SK-N-SH (cell line): ENCODE data around the gene TIMP2. TPM values are rescaled to one million over a fixed set of nuclear protein-coding genes. Genes with fewer than 3 reads are reported as not detected.

Experiments
- CTCF ChIA-PET: fragments of 300-600, 350-600 bp; formaldehyde crosslinking; extraction: SDS; loops from one replicate; lab custom pipeline; 2021; lab: Yijun Ruan, JAX
- POLR2A ChIA-PET: fragments of 350-600 bp; sonication (Branson Sonifier 250); formaldehyde crosslinking; extraction: SDS; loops from one replicate; lab custom pipeline; 2020; ENCODE audit warnings: antibody characterized with exemption, inconsistent platforms; lab: Yijun Ruan, JAX
- DNase-seq: peaks from one replicate; pipeline ENCODE4 v3.0.0; 2012
- H2AFZ ChIP-seq: fragments of 200-600 bp; sonication (generic); 2 replicates; pipeline ENCODE4 v1.8.1; 2016; ENCODE audit warnings: antibody characterized with exemption, mild to moderate bottlenecking, low read depth
- H3F3A ChIP-seq: fragments of 200-600 bp; sonication (generic); replicated peaks from 2 replicates; pipeline ENCODE3; 2016; ENCODE audit warnings: antibody characterized with exemption, mild to moderate bottlenecking; ENCODE audit not compliant: insufficient read depth
- H3K27ac ChIP-seq, 2 experiments: fragments of 200-500 bp in 1 of 2; fragments of 200-600 bp in 1 of 2; sonication (Bioruptor generic) in 1 of 2; sonication (generic), shearing (Covaris generic) in 1 of 2; 2 replicates each; pipeline versions ENCODE4 v1.5.1 to v1.6.1; 2014 to 2016; ENCODE audit warnings: low read depth in 2 of 2, inconsistent platforms in 1 of 2, low read length in 1 of 2, mild to moderate bottlenecking in 1 of 2, mixed read lengths in 1 of 2
- H3K27me3 ChIP-seq: fragments of 200-600 bp; sonication (generic), shearing (Covaris generic); 2 replicates; pipeline ENCODE4 v1.6.1; 2016; ENCODE audit warnings: mixed run types; ENCODE audit not compliant: insufficient read depth
- H3K36me3 ChIP-seq, 2 experiments: fragments of 200-500 bp in 1 of 2; fragments of 200-600 bp in 1 of 2; sonication (Bioruptor generic) in 1 of 2; sonication (generic) in 1 of 2; replicated peaks in 1 of 2; 2 replicates each; pipeline versions ENCODE3 to v1.5.1; 2014 to 2016; ENCODE audit warnings: low read length in 1 of 2, mild to moderate bottlenecking in 1 of 2; ENCODE audit not compliant: insufficient read depth in 2 of 2, control insufficient read depth in 1 of 2
- H3K4me1 ChIP-seq, 2 experiments: fragments of 200-500 bp in 1 of 2; fragments of 200-600 bp in 1 of 2; sonication (Bioruptor generic) in 1 of 2; sonication (generic), shearing (Covaris generic) in 1 of 2; 2 replicates each; pipeline versions ENCODE4 v1.5.1 to v1.6.1; 2014 to 2016; ENCODE audit warnings: low read depth in 1 of 2, low read length in 1 of 2, mixed run types in 1 of 2; ENCODE audit not compliant: insufficient read depth in 2 of 2, control insufficient read depth in 1 of 2
- H3K4me2 ChIP-seq: fragments of 200-600 bp; sonication (generic), shearing (Covaris generic); 2 replicates; pipeline ENCODE4 v1.6.1; 2017; ENCODE audit warnings: mixed run types
- H3K4me3 ChIP-seq, 2 experiments: fragments of 200-500 bp in 1 of 2; fragments of 200-600 bp in 1 of 2; sonication (Bioruptor generic) in 1 of 2; sonication (generic), shearing (Covaris generic) in 1 of 2; 2 replicates each; pipeline versions ENCODE4 v1.5.1 to v1.8.1; 2014 to 2016; ENCODE audit warnings: low read depth in 2 of 2, inconsistent platforms in 1 of 2, low read length in 1 of 2, mild to moderate bottlenecking in 1 of 2, mixed read lengths in 1 of 2, moderate library complexity in 1 of 2
- H3K79me2 ChIP-seq: fragments of 200-600 bp; sonication (generic); 2 replicates; pipeline ENCODE4 v1.8.1; 2017; ENCODE audit warnings: mild to moderate bottlenecking; ENCODE audit not compliant: insufficient read depth
- H3K9ac ChIP-seq: fragments of 200-600 bp; sonication (generic); 2 replicates; pipeline ENCODE4 v1.6.1; 2017; ENCODE audit warnings: mixed run types
- H3K9me2 ChIP-seq: fragments of 200-600 bp; sonication (generic); 2 replicates; pipeline ENCODE4 v1.6.1; 2017; ENCODE audit warnings: mixed run types
- H3K9me3 ChIP-seq: fragments of 200-600 bp; sonication (generic); 2 replicates; pipeline ENCODE4 v1.6.1; 2017; ENCODE audit warnings: mixed run types, mild to moderate bottlenecking, moderate library complexity
- H4K20me1 ChIP-seq: fragments of 200-600 bp; sonication (generic); 2 replicates; pipeline ENCODE4 v1.6.1; 2017; ENCODE audit warnings: mild to moderate bottlenecking, mixed run types; ENCODE audit not compliant: insufficient read depth
- CHD2 ChIP-seq: fragments of 150-350 bp; IDR thresholded peaks from 2 replicates; pipeline ENCODE4 v1.6.1; 2018; ENCODE audit warnings: low read length; ENCODE audit not compliant: partially characterized antibody
- CTCF ChIP-seq: fragments of 200-600 bp; sonication (generic); IDR thresholded peaks from 2 replicates; pipeline ENCODE4 v1.6.1; 2017; ENCODE audit warnings: antibody characterized with exemption, mild to moderate bottlenecking, moderate library complexity
- ELF1 ChIP-seq: IDR thresholded peaks from 2 replicates; pipeline ENCODE4 v1.4.0; 2012
- EP300 ChIP-seq, 2 experiments: IDR thresholded peaks; 2 replicates each; pipeline versions ENCODE4 v1.4.0 to v1.6.1; 2012; ENCODE audit warnings: borderline replicate concordance in 1 of 2, low read depth in 1 of 2, low read length in 1 of 2
- EZH2phosphoT487 ChIP-seq: fragments of 200-600 bp; sonication (generic); IDR thresholded peaks from 2 replicates; pipeline ENCODE4 v1.6.1; 2017; ENCODE audit warnings: low read depth, mixed run types, mild to moderate bottlenecking, antibody characterized with exemption, moderate library complexity, borderline replicate concordance
- FOSL2 ChIP-seq: IDR thresholded peaks from 2 replicates; pipeline ENCODE4 v1.4.0; 2012; ENCODE audit warnings: low read depth, mild to moderate bottlenecking, moderate library complexity, borderline replicate concordance
- FOXJ3 ChIP-seq: sonication (generic); formaldehyde crosslinking; IDR thresholded peaks from 2 replicates; pipeline ENCODE4 v1.5.1; 2020; ENCODE audit warnings: mild to moderate bottlenecking, missing genetic modification reagents
- GATA2 ChIP-seq: sonication (generic); formaldehyde crosslinking; IDR thresholded peaks from 2 replicates; pipeline ENCODE4 v1.5.0; 2020; ENCODE audit warnings: mild to moderate bottlenecking, missing genetic modification reagents
- JUND ChIP-seq: IDR thresholded peaks from 2 replicates; pipeline ENCODE4 v1.4.0; 2012
- MAX ChIP-seq: IDR thresholded peaks from 2 replicates; pipeline ENCODE4 v1.4.0; 2012; ENCODE audit warnings: low read depth
- MXI1 ChIP-seq: IDR thresholded peaks from 2 replicates; pipeline ENCODE4 v1.6.1; 2012; ENCODE audit warnings: mild to moderate bottlenecking, low read depth, low read length, improper control_type of control experiment
- NFIC ChIP-seq: IDR thresholded peaks from 2 replicates; pipeline ENCODE4 v1.4.0; 2012; ENCODE audit warnings: borderline replicate concordance
- PBX3 ChIP-seq: IDR thresholded peaks from 2 replicates; pipeline ENCODE4; 2012
- POLR2AphosphoS5 ChIP-seq: IDR thresholded peaks from 2 replicates; pipeline ENCODE4 v1.6.1; 2012; ENCODE audit warnings: low read depth, low read length
- RAD21 ChIP-seq: IDR thresholded peaks from 2 replicates; pipeline ENCODE4 v1.6.1; 2012; ENCODE audit warnings: mild to moderate bottlenecking, low read length
- RCOR1 ChIP-seq: fragments of 150-350 bp; IDR thresholded peaks from 2 replicates; pipeline ENCODE4 v1.6.1; 2017; ENCODE audit warnings: antibody characterized with exemption, low read length
- RXRA ChIP-seq: IDR thresholded peaks from 2 replicates; pipeline ENCODE4 v1.4.0; 2012; ENCODE audit warnings: low read depth, mild to moderate bottlenecking, borderline replicate concordance
- SMC3 ChIP-seq: IDR thresholded peaks from 2 replicates; pipeline ENCODE4 v1.6.1; 2012; ENCODE audit warnings: low read depth, low read length, improper control_type of control experiment
- TAF1 ChIP-seq: IDR thresholded peaks from 2 replicates; pipeline ENCODE4 v1.6.1; 2012; ENCODE audit warnings: low read depth, mild to moderate bottlenecking, low read length, moderate library complexity, borderline replicate concordance
- TEAD4 ChIP-seq: IDR thresholded peaks from 2 replicates; pipeline ENCODE4 v1.4.0; 2012; ENCODE audit warnings: mild to moderate bottlenecking, borderline replicate concordance; ENCODE audit not compliant: insufficient read depth
- USF1 ChIP-seq: IDR thresholded peaks from 2 replicates; pipeline ENCODE4 v1.4.0; 2012; ENCODE audit warnings: low read depth, borderline replicate concordance
- WGBS: methylation state at CpG from one replicate; pipeline ENCODE4 v1.1.6; 2017; ENCODE audit warnings: low lambda C conversion rate; 5-methylcytosine and 5-hydroxymethylcytosine counted together
- polyA plus RNA-seq, 3 experiments: library from polyadenylated mRNA; depleted of rRNA; stranded (reverse); fragments of >200 nt; gene quantifications; 2 replicates each; pipeline ENCODE4 v1.2.3, GENCODE V29; 2012

TIMP2 gene
- polyA plus RNA-seq, 1 of the 3 experiments (the other 2 are of a cell fraction) = 441 TPM

- TF ChIP-seq CHD2 (no peak), CTCF (no peak), EZH2phosphoT487 (no peak)
Measured at GRCh38 chr17:78875363-78876093, 49.7 kb downstream of the TIMP2 start (continued).

- peak overlapping the region; percentile 9; the same call in 1 of the 2 replicates for H3K4me2 ChIP-seq
- TF ChIP-seq RXRA = peak; percentile 81; the same call in 1 of the 2 replicates
- peak; percentile 97 for TF ChIP-seq NFIC
- TF ChIP-seq JUND = peak; percentile 77
- TF ChIP-seq EP300 (IDR thresholded peaks at IDR 0.05; ENCODE audit: borderline replicate concordance in 1 of 2, low read depth in 1 of 2, low read length in 1 of 2) = peak; percentile 76 to 79; a peak in 2 of 4 replicates
- 0 out of 2 replicates have a peak, but pooled peaks have one; percentile 31 for TF ChIP-seq POLR2AphosphoS5
- TF ChIP-seq RAD21 = peak; percentile 27
- TF ChIP-seq TAF1 = no peak
- peak; percentile 68; the same call in 1 of the 2 replicates for TF ChIP-seq FOSL2
- TF ChIP-seq CTCF = no peak
- TF ChIP-seq SMC3 = no peak
- TF ChIP-seq MAX = peak; percentile 74; the same call in 1 of the 2 replicates
- peak; percentile 93 for TF ChIP-seq GATA2 (CRISPR knock-in tag)
- TF ChIP-seq TEAD4 = peak; percentile 74; the same call in 1 of the 2 replicates
- no peak for TF ChIP-seq FOXJ3 (CRISPR knock-in tag)
- TF ChIP-seq CHD2 = no peak
- no peak; the same call in 1 of the 2 replicates for TF ChIP-seq MXI1
- peak; percentile 35; the same call in 1 of the 2 replicates for TF ChIP-seq ELF1
- peak; percentile 68; the same call in 1 of the 2 replicates for TF ChIP-seq PBX3
- TF ChIP-seq USF1 = no peak
- peak; percentile 75; the same call in 1 of the 2 replicates for TF ChIP-seq RCOR1
Measured at GRCh38 chr17:78873519-78874340, 51.5 kb downstream of the TIMP2 start.

More at GRCh38 chr17:78873519-78874340, 51.5 kb downstream of the TIMP2 start:
- POLR2A ChIA-PET = interaction anchor here (0.9 to 2.7 kb wide), 4 partner anchors 9 to 98 kb away, joined by 3 to 14 read pairs (median 4); no protein-coding TSS in a partner anchor
- Histone ChIP-seq H3K4me1 (peaks cover 30 to 38% of the 10 kb centered on the region in 2 experiments; a peak in 3 of 4 replicates), H3K4me3 (no peak overlapping the region), H2AFZ (no peak overlapping the region), H3F3A (peaks cover 19% of the 10 kb centered on the region), H3K27me3 (no peaks in the 10 kb centered on the region), H3K27ac (peak overlapping the region; percentile 50 to 72; a peak in 3 of 4 replicates), H3K9me2 (no peaks in the 10 kb centered on the region), H3K36me3 (peaks cover 13 to 46% of the 10 kb centered on the region in 2 experiments), H4K20me1 (peaks cover 4% of the 10 kb centered on the region; the same call in 1 of the 2 replicates), H3K9me3 (no peaks in the 10 kb centered on the region), H3K9ac (no peak overlapping the region), H3K79me2 (peaks cover 74% of the 10 kb centered on the region)
- DNase-seq = peak; percentile 77
- 68% methylated on average over 19 of the region's 21 CpGs for WGBS
- CTCF ChIA-PET = interaction anchor here (0.6 to 6.3 kb wide), 14 partner anchors 8 to 575 kb away, joined by 3 to 53 read pairs (median 4); no protein-coding TSS in a partner anchor
